ENCODE measurements around the gene ZEB1. TPM values are rescaled to one million over a fixed set of nuclear protein-coding genes. Genes with fewer than 3 reads are reported as not detected.

The ZEB1 gene
- total and polyA plus RNA-seq, 10 of the 15 experiments (the other 5 are each of a cell fraction or from before 2014, with no cell fraction given), result 10.4 to 35.6 (median 24.5) TPM

GRCh38 chr10:31399631-31400030 is 80.6 kb downstream of the ZEB1 start:
- Histone ChIP-seq H3K27ac (ENCODE audit: control insufficient read depth, insufficient read depth) (no peak overlapping the region), H4K20me1 (ENCODE audit: control insufficient read depth, insufficient read depth) (no peaks in the 10 kb centered on the region), H3K9ac (ENCODE audit: control insufficient read depth, insufficient read depth, low read length) (no peak overlapping the region), H3K4me3 (no peak overlapping the region), H3K36me3 (ENCODE audit: control insufficient read depth in 2 of 2, insufficient read depth in 2 of 2, low read length in 1 of 2) (no peaks in the 10 kb centered on the region), H3K27me3 (replicated peaks in 1 of 2; ENCODE audit: control insufficient read depth in 2 of 2, insufficient read depth in 2 of 2, low read length in 1 of 2) (no peaks in the 10 kb centered on the region), H3K9me3 (replicated peaks; ENCODE audit: control insufficient read depth, insufficient read depth, low read length) (no peaks in the 10 kb centered on the region), H3K4me2 (ENCODE audit: control insufficient read depth, insufficient read depth) (no peak overlapping the region), H3K4me1 (ENCODE audit: control insufficient read depth, insufficient read depth, low read length) (peaks cover 6% of the 10 kb centered on the region; the same call in 1 of the 2 replicates), H2AFZ (ENCODE audit: control insufficient read depth, low read depth, low read length) (no peak overlapping the region), H3K79me2 (ENCODE audit: control insufficient read depth, insufficient read depth, low read length) (peaks cover 25% of the 10 kb centered on the region)
- FAIRE-seq (no peak), ATAC-seq (no peak), DNase-seq (ENCODE audit: low read depth, low spot score) (no peak)
- RAD21 ChIA-PET (ENCODE audit: unreplicated experiment), result no interaction called here
- no TSS peak for BruUV-seq (replicated peaks)
- in situ Hi-C loops (cut with MboI), result no loop called here
- POLR2A ChIA-PET, result interaction anchor here (0.6 to 1.0 kb wide), 3 partner anchors 16 to 194 kb away, joined by 3 to 4 read pairs (median 4); no protein-coding TSS in a partner anchor
- CTCF ChIA-PET, result no interaction called here
- SMC1A ChIA-PET (ENCODE audit: uncharacterized antibody, unreplicated experiment), result interaction anchor here (0.6 to 1.0 kb wide), 3 partner anchors 23 to 65 kb away, joined by 3 to 4 read pairs (median 3); no protein-coding TSS in a partner anchor
- intact Hi-C loops (cut with micrococcal nuclease; ENCODE audit: unreplicated experiment), result no loop called here
- no peak for TF ChIP-seq ZNF687 (IDR thresholded peaks at IDR 0.05)
- no peak for TF ChIP-seq PML (IDR thresholded peaks at IDR 0.05; ENCODE audit: low read length)
- TF ChIP-seq RAD21 (IDR thresholded peaks at IDR 0.05; ENCODE audit: insufficient read depth, low read depth, low read length), result no peak
- TF ChIP-seq BRCA1 (IDR thresholded peaks at IDR 0.05; ENCODE audit: low read depth, low read length), result no peak
- TF ChIP-seq HDGF (IDR thresholded peaks at IDR 0.05), result no peak
- TF ChIP-seq BCLAF1 (IDR thresholded peaks at IDR 0.05), result no peak
- TF ChIP-seq CTCF (IDR thresholded peaks at IDR 0.05 in 2 of 3, conservative IDR thresholded peaks at IDR 0.05 in 1 of 3; ENCODE audit: control insufficient read depth in 2 of 3, extremely low read depth in 1 of 3, insufficient read depth in 1 of 3, low read depth in 3 of 3, low read length in 3 of 3), result no peak
- TF ChIP-seq RCOR1 (conservative IDR thresholded peaks at IDR 0.05; ENCODE audit: low read depth, low read length), result no peak
- no peak for TF ChIP-seq RAD51 (IDR thresholded peaks at IDR 0.05)
- TF ChIP-seq PKNOX1 (IDR thresholded peaks at IDR 0.05), result no peak
- no peak for TF ChIP-seq KDM1A (IDR thresholded peaks at IDR 0.05; ENCODE audit: borderline replicate concordance)
- TF ChIP-seq IRF4 (IDR thresholded peaks at IDR 0.05; ENCODE audit: low read depth, low read length), result no peak
- TF ChIP-seq SKIL (IDR thresholded peaks at IDR 0.05; ENCODE audit: low read depth, poor library complexity, severe bottlenecking), result no peak
